GM18508 (cell line): ENCODE results near the gene HOXC4.
"Not testable (repeated sequence)": the region's sequence is repeated elsewhere in the genome, so short reads cannot be mapped to it uniquely, and the experiment has no call there.

Experiments used
- ATAC-seq: cut with Tn5 transposase; IDR thresholded peaks from one replicate; pipeline ENCODE4 v1.9.1; 2021; ENCODE audit warnings: moderate number of reproducible peaks; ENCODE audit not compliant: insufficient read depth, unreplicated experiment

Gene HOXC4

DNA sequence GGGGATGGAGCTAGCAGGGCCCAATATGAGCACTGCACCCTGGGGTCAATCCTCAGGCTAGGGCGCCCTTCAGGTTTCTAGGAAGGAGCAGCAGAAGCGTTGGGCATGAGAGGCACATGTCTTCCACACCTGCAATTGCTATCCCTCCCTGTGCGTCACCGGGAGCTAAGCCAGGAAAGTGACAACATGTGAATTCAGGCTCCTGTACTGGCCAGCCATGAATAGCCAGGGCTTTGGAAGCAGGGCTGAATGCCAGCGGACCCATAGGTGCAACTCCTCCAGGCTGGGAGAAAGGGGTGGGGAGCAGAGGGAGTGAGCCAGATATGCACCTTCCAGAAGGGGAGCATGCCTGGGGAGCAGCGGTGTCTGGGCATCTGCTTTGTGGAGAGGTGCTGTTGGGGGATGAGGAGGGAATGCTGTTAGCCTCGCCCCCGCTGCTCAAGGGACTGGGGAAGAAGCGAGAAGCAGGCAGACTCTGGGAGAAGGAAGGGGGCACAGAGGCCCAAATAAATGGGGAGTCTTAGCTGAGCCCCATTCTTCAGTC is 14.7 kb upstream of the HOXC4 start:
- ATAC-seq = no peak

DNA sequence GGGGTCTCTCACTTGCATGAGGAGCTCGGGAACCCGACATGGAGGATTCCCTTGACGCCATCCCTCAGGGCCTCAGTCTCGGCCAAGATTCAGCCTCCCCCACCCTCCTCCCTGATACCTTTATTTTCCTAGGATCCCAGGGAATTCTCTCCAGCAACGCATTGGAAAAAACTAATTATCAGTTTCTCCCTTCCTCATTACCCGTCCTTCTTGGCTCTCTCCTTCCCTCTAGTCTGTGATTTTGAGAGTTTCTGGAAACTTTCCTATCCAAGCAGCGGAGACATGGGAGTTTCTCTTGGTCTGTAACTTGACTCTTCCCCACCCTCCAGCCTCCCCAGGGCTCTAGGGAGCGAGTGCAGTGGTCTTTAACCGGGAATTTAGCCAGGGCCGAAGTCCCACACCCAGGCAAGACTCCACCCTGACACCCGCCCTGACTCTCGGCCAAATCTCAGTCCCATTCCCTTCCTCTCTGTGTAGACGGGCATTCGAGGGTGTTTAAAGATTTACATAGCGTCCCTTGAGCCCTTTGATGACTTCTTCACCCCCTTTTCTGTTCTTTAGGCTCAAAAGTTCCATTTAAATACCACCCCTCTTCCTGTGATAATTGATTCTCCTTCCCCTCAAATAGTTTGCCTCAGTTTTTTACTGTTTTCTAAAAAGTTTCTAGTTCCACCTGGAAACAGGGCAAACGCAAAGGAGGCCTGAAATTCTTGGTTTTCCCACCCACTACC is 14.1 kb upstream of the HOXC4 start:
- no peak for ATAC-seq

DNA sequence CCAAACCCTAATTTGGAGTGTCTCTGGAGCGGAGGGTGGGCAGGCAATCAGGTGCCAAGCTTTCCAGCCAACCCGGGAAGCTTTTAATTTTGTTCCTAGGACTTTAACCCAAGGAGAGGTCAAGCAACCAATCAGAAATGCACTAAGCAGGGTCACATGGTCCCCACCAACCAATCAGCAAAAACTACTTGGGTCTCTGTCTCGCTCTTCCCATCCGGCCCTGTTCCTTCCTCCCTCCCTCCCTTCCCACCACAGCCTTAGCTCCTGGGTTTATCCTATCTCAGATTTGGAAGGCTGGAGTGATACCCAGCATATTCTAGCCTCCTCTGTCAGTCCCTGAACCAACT is 13.5 kb upstream of the HOXC4 start:
- no peak for ATAC-seq

DNA sequence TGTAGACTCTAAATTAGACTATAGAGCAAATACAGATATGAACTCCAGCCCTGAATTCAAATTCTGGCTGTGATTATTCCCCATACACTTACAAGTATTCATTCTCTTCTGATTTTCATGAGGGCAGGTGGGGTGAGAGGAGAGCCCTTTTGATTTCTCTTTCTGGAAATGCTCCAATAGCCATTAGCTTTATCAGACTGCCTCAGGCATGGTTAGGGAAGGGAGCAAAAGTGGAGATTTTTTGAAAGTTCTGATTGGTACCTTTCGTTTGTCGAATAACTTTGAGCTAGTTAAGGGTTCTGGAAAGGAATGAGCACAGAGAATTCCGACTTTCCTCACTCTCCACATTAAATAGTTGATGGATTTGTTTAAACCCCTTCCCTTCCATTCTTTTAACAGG is 13.0 kb upstream of the HOXC4 start:
- no peak for ATAC-seq

DNA sequence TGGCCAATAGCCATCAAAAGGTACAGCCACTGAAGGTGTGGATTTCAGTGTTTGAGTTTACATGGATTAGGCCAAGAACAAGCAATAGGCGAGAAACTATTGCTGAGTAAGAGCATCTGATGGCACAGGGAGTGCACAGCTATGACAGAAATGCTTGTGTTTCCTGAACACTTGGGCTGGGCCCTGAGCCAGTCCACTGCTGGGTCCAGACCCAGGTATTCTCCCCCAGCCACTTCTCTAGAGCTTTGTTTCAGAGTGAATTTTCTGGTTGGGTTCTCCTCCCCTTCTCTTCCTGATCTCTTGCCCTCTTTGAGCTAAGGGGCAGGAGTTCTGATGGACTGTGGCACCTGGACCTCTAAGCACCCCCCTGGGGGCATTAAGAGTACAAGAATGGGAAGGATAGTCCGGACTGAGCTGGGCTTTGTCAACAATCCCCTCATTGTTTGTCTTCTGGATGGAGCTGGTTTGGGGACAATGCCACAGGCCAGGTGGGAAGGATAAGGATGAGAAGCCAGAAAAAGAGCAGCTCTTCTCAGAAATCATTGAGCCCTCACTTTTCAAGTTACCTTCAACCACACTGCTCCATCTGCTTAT is 12.4 kb upstream of the HOXC4 start:
- ATAC-seq = no peak

DNA sequence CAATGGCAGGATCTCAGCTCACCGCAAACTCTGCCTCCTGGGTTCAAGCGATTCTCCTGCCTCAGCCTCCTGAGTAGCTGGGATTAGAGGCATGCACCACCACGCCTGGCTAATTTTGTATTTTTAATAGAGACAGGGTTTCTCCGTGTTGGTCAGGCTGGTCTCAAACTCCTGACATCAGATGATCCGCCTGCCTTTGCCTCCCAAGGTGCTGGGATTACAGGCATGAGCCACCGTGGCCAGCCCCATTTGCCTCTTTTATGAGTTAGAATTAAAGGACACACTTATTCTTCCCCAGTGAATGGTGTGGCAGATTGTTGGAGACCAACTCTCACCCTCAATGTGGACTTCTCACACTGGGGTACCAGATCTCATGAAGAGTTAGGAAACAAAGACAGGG is 11.6 kb upstream of the HOXC4 start:
- not testable (repeated sequence) for ATAC-seq

DNA sequence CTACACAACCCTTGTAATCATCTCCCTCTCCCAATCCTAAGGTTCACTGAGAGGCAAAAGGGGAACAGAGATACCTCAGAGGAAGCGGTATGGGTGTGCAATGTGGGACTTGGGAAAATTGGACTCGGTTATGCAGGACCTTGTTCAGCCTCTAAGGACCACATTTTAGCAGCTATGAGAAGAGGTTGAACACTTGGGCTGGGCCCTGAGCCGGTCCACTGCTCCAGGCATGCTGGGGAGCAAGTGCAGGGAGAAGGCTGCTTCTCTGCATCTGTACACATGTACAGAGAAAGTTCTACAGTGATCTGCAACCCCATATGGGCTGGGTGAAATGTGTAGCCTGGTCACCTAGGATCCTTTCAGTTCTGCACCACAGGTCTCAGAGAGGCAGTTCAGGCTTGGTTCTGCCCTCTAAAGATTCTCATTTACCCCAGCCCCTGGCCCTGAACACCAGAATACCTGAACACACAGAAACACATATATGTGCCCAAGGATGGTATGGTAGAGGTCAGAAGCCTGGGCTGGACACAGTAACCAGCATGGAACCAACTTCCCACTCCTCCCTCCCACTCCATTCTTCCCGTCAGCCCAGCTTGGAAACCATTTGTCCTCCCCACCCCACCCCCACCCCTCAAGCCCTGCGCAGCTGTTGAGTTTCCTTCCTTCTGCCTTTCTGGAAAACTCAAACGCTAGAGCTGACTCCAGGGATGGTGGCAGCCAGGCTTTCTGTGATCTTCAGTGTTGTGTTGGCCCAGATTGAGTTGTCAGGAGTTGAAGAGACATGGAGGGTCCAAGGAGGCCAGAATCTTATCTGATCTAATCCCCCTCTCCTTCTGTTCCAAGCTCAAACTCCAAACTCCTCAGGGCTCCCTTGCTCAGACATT is 10.4 kb upstream of the HOXC4 start:
- ATAC-seq = no peak

DNA sequence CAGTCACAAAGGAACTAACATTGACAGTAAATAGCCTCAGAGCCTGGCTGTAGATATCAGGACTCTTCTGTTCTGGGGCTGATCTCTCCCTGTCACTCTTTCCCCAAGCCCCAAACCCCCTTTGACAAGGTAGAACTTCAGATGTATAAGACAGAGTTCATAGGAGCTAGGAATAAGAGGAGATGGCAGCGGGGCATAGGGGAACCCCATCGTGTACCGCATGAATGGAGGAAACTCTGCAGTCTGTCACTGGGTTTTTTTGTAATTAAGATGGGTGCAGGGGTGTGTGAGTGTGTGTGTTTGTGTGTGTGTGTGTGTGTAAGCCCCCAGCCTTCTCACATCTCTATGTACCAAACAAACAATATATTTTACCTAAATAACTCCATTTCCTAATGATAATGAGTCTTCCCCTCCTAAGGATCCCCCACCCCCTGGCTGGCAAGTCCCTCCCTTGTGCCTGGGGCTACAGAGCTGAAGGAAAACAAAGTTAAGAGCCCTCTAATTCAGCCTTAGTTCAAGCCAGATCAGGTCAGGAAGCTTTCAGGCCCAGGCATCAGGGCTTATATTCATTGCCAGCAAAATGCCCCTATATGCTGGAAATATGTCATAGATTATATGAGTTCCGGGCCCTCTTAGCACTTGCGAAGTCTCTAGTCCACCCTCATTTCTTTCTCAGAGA is 9.1 kb upstream of the HOXC4 start:
- ATAC-seq = no peak

DNA sequence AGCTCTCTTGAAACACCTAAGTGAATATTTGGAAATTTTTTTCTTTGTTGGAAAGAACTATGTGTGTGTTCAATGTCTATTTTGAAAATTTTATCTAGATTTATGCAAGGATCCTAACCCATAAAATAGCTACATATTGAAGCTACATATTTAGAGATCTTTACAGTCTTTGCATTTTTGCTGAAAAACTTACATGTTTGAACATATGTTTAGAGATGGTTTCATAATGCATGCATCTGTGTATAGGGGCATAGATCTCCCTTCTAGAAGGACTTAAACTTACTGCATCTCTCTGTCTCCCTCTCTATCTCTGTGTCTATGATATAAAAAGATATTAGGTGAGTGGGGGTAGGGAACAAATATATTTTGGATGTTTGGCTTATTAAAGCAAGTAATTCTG is 8.2 kb upstream of the HOXC4 start:
- no peak for ATAC-seq

DNA sequence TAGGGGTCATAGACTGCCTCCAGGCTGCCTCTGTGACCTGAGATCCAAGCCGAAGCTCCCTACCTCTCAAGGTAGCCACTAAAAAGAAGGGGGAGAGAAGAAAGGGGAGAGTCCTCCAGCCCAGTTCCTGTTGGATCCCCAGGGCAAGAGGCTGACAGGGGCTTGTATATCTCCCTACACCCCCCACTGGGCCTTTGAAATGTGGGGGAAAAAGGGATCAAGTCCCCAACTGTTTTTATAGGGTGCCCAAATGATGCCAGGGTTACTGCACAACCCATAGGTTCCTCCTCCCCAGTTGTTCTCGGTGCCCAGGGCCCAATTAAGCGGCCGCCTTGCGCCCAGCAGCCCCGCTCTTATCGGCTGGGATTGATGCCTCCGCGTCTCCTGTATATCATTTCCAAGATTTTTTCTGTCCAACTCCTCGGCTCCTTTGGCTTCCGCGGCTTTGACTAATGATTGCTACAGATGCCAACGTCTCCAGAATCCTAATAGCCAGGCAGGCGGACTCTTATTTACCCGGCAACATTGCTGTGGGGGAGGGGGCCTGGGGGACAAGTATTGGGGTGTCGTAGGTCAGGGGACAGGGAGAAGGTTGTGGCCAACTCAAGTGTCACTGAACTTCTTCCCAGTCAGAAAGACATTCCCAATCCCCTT is 7.6 kb upstream of the HOXC4 start:
- ATAC-seq = no peak

DNA sequence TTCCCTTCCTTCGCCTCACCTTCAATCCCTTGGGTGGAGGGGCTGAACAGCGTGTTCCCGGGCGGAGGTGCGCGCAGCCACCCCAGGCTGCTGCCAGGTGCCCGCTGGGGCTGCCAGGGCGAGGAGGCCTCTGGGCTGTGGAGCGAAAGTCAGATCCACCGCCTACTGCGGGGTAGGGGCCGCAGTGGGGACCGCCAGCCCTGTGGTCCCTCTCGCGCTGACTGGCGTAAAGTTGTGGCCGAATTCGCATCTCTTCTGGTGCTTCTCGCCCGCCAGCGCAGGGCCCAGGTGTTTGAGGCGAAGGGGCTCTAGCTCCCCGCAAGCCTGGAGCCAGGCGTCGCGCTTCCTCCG is 6.9 kb upstream of the HOXC4 start:
- ATAC-seq = no peak

DNA sequence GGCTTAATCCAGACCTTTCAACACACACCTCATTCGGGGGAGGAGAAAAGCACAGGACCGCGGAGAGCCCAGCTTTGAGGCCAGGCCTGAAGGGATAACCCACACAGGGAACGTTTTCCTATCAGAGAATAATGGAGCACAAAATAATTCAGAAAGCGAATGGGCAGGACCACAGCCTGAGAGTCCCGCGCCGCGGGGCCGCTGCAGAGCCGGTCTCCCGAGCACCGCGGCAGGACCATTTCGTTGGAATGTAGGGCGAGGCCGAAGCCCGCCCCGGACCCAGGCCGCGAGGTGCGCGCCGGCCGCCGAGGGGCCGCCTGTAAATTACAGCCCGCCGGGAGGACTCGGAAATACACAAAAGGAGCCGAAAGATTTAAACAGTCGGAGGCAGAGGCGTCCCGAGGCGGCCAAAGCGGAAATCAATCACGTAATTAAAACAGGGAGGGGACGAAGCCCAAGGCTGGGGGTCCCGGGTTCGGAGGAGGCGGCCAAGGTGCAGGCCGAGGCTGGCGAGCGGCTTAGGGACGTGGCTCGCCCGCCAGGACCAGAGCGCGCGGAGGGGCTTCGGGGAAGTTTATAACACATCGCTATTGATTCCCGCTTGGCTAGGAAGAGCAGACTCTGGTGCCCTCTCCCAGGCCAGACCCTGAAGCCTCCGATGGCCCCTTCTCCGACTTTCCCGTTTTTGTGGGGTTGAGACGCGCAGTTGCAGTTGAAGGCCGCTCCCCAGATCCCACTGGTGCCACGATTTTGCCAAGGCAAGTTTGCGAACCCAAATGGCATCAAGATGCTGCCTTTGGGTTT is 6.3 kb upstream of the HOXC4 start:
- no peak for ATAC-seq

DNA sequence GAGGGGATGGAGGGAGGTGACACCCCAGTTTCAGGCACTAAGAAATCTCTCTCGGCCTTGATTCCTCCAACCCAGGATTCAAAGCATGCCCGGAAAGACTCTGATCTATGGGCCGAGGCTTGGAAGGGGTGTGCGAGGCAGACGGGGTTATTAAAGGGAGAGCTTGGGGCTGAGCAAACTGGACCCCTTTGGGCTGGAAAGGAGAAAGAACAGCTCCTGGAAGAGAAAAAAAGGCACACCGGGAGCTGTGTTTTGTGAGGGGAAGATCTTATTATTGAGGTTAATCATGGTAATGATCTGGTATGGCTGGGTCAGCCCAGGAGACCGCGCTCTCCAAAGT is 5.7 kb upstream of the HOXC4 start:
- ATAC-seq = no peak

DNA sequence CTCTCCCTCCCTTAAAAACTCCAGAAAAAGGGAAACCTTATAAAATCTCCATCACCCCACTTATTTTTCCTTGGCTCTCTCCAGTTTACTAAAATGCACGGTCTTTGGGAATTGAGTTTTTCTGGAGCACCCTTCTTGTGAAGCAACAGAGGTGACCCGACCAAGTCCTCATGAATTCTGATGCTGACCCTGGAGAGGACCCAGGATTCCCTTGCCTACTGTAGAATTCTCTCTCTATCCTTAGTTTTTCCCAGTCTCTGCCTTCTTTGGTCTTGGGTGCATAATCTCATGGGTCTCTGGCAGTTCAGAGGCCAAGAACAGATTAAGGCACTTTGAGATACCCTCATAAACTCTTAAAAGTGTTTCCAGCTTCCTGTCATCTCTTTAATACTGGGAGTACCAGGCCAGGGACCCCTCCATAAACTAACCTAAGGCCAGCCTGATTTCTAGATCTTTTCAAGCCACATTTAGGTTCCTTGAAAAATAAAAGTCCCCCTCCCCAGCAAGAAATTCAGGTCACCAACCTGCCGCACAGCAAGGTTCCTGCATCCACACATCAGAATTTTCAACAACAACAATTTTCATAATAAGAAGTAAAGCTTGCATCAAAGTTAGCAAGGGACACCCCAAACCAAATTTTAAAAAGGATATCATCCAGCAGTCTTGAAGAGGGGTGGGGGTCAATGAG is 5.1 kb upstream of the HOXC4 start:
- ATAC-seq = no peak

DNA sequence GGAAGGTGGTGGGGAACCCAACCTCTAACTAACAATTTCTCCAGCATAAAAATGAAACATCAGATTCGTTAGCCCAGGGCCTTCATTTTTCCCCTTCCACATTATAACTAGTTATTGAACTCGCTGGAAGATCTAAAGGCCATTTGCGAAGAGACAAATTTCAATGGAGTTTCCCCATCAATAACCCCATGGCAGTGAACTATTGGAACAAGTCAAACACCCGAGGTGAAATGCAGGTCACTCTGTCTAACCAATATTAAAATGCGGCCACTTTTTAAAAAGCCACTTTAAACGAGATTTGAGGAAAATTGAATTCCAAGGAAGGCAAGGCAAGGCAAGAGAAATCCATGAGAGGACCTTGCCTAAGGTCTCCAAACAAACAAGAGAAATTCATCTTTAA is 4.5 kb upstream of the HOXC4 start:
- no peak for ATAC-seq

DNA sequence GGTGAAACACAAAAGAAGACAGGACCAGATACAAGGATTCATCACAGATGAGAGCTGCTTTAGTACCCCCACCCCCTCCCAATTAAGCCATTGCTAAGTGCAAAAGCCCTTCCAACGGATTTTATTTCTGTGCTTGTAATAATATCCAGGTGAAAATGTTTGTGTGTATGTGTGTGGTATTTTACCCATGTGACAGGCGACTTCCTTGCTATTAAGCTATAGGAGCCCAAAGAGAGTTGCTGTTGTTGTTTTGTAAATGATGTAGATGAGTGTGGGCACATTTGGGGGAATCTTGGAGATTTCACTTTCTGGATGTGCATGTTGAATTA is 3.2 kb upstream of the HOXC4 start:
- ATAC-seq = no peak

DNA sequence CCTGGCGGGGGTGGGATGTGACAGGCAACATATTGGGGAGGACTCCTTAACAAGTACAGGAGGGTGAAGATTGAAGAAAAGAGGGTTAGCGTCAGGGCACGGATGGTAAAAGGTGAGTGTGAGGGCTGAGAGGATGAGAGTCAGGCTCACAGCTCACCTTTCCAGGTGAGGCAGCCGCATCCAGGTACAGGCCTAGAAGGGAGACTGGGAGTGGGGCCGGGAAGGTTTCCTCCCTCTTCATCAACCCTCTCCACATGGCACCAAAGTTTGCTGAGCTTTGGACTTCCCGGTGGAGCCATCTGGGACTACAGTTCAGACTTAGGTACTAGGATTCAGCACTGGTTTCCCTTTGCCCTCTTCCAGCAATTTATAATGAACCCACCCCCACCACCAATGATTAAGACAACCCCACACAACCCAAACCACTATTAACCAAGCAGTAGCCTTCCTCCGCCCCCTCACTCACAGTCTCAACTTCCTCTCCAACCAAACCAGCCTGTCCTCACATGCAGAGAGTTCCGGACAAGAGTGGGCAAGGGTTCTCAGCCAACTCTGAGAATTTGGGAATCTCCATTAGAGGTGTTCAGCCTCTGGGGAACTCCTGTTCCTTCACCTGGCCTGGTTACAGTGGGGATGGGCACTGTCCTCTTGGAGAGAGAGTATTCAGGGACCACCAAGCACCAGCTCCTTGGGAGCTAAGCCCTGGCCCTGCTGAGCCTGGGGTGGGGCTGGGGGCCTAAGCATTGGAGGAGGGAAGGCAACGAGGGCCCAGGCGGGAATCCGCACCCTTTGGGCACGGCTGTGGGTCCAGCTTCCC is 2.4 kb upstream of the HOXC4 start:
- no peak for ATAC-seq

DNA sequence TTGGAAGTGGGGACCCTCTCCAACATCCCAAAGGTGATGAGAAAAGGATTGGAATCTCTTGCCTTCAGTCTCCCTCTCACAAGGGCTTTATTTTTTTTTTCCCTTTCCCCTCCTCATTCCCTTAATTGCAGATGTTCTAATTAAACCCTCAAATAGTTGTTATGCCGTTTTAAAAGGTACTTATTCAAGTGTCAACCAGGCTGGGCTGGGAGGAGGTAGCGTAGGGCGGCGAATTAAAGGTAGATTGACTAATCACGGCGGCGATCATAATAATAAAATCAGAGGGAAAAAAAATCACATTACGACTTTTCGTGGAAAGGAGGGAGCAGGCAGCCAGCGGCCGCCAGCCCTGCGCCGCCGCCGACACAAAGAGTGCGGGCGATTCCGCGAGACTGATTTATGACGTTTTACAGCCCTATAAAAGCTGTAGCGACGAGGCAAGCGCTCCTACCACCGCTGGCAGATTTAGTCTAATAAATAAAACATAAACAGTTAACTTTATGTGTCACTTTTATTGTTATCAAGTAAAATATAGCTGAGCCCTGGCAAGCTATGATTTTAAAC is 1.7 kb upstream of the HOXC4 start:
- ATAC-seq = no peak
